ENCODE data around the gene TNFRSF4. TPM values are rescaled to one million over a fixed set of nuclear protein-coding genes. Genes with fewer than 3 reads are reported as not detected.

The TNFRSF4 gene
- polyA plus RNA-seq, 2 of the 4 experiments (the other 2 are of a cell fraction), result not detected

- WGBS (ENCODE audit: missing lambda C conversion rate), result 40% methylated on average over 22 of the region's 48 CpGs
- CTCF ChIA-PET, result interaction anchor here (2.1 kb wide), 1 partner anchor 43 kb away, joined by 9 read pairs; no protein-coding TSS in a partner anchor
- ATAC-seq, result peak; percentile 57 to 60; a peak in 4 of 6 replicates
- POLR2A ChIA-PET, result interaction anchor here (0.8 kb wide), 1 partner anchor 8 kb away, joined by 5 read pairs; no protein-coding TSS in a partner anchor
- FAIRE-seq, result no peak
- Histone ChIP-seq H3K27ac (peak overlapping the region; percentile 57 to 89), H3K4me1 (peaks cover 14% of the 10 kb centered on the region; the same call in 2 of the 3 replicates), H3K9me3 (no peaks in the 10 kb centered on the region), H3K4me3 (no peak overlapping the region; the same call in 2 of the 3 replicates), H3K4me2 (peak overlapping the region; percentile 54)
- peak; percentile 29 to 47 for DNase-seq (ENCODE audit: low read depth in 1 of 2, low spot score in 1 of 2)
- TF ChIP-seq E2F6 (IDR thresholded peaks at IDR 0.05; ENCODE audit: borderline replicate concordance, low read depth) (peak; percentile 28; the same call in 1 of the 2 replicates), CHD2 (IDR thresholded peaks at IDR 0.05; ENCODE audit: low read length, partially characterized antibody) (no peak), MYC (IDR thresholded peaks at IDR 0.05; ENCODE audit: borderline replicate concordance, low read length) (no peak), JUN (IDR thresholded peaks at IDR 0.05) (no peak), RCOR1 (IDR thresholded peaks at IDR 0.05; ENCODE audit: low read depth, low read length) (no peak), FOSB (CRISPR knock-in tag; IDR thresholded peaks at IDR 0.05) (no peak), MAX (IDR thresholded peaks at IDR 0.05) (peak; percentile 43; the same call in 1 of the 2 replicates)
- TF ChIP-seq, protein P1, sequence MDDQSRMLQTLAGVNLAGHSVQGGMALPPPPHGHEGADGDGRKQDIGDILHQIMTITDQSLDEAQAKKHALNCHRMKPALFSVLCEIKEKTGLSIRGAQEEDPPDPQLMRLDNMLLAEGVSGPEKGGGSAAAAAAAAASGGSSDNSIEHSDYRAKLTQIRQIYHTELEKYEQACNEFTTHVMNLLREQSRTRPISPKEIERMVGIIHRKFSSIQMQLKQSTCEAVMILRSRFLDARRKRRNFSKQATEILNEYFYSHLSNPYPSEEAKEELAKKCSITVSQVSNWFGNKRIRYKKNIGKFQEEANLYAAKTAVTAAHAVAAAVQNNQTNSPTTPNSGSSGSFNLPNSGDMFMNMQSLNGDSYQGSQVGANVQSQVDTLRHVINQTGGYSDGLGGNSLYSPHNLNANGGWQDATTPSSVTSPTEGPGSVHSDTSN (IDR thresholded peaks at IDR 0.05), result no peak
- TF ChIP-seq, protein P2, sequence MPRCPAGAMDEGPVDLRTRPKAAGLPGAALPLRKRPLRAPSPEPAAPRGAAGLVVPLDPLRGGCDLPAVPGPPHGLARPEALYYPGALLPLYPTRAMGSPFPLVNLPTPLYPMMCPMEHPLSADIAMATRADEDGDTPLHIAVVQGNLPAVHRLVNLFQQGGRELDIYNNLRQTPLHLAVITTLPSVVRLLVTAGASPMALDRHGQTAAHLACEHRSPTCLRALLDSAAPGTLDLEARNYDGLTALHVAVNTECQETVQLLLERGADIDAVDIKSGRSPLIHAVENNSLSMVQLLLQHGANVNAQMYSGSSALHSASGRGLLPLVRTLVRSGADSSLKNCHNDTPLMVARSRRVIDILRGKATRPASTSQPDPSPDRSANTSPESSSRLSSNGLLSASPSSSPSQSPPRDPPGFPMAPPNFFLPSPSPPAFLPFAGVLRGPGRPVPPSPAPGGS (IDR thresholded peaks at IDR 0.05), result no peak
Measured at GRCh38 chr1:1164701-1165451, 49.1 kb downstream of the TNFRSF4 start.

DNA sequence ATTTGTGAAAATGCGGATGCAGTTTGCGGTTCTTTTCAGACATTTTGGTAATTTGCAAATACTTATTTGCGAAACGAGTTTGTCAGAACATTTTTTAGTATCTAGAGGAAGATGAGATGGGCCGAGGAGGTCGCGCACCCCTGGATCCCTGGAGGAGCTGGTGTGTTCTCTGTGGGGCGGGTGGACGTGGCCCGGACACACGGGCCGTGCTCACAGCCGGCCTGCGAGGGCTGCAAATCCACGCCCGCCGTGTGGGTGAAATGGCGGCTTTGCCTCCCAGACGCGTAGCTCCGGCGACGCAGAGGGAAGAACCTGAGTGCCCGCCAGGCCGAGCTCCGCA is 49.6 kb downstream of the TNFRSF4 start:
- H3K9me3 ChIP-seq, result no peaks in the 10 kb centered on the region
- peak overlapping the region in 1 of 2 experiments; percentile 89; a peak in 3 of 6 replicates for H3K27ac ChIP-seq
- H3K4me3 ChIP-seq, result no peak overlapping the region
- H3K4me2 ChIP-seq, result no peak overlapping the region; the same call in 2 of the 3 replicates
- CTCF ChIA-PET, result interaction anchor here (2.1 kb wide), 1 partner anchor 42 kb away, joined by 9 read pairs; no protein-coding TSS in a partner anchor
- FAIRE-seq, result no peak
- ATAC-seq, result no peak
- POLR2A ChIA-PET, result no interaction called here
- peaks cover 14% of the 10 kb centered on the region; the same call in 2 of the 3 replicates for H3K4me1 ChIP-seq
- DNase-seq (ENCODE audit: low read depth in 1 of 2, low spot score in 1 of 2), result no peak
- 92% methylated on average over 12 of the region's 26 CpGs for WGBS (ENCODE audit: missing lambda C conversion rate)
- TF ChIP-seq BHLHE40 (IDR thresholded peaks at IDR 0.05; ENCODE audit: low read depth, low read length), result no peak
- no peak for TF ChIP-seq NPAS2 (CRISPR knock-in tag; IDR thresholded peaks at IDR 0.05; ENCODE audit: borderline replicate concordance)
- TF ChIP-seq ZC3H11A (IDR thresholded peaks at IDR 0.05), result no peak
- no peak for TF ChIP-seq POLR2AphosphoS2 (conservative IDR thresholded peaks at IDR 0.05; ENCODE audit: low read length)
- TF ChIP-seq E2F6 (IDR thresholded peaks at IDR 0.05; ENCODE audit: borderline replicate concordance, low read depth), result no peak
- TF ChIP-seq MAZ (IDR thresholded peaks at IDR 0.05; ENCODE audit: borderline replicate concordance, low read depth, low read length), result no peak
- TF ChIP-seq MYC (IDR thresholded peaks at IDR 0.05; ENCODE audit: borderline replicate concordance, low read length), result no peak
- TF ChIP-seq CHD4 (IDR thresholded peaks at IDR 0.05; ENCODE audit: borderline replicate concordance), result no peak
- no peak for TF ChIP-seq KDM5A (IDR thresholded peaks at IDR 0.05)
- TF ChIP-seq CBX8 (IDR thresholded peaks at IDR 0.05), result no peak
- TF ChIP-seq JUNB (IDR thresholded peaks at IDR 0.05), result no peak
- no peak for TF ChIP-seq FOXS1 (CRISPR knock-in tag; IDR thresholded peaks at IDR 0.05)
- TF ChIP-seq TFCP2L1 (CRISPR knock-in tag; IDR thresholded peaks at IDR 0.05), result no peak
- no peak for TF ChIP-seq NR3C1 (IDR thresholded peaks at IDR 0.05)
- TF ChIP-seq, protein P3, sequence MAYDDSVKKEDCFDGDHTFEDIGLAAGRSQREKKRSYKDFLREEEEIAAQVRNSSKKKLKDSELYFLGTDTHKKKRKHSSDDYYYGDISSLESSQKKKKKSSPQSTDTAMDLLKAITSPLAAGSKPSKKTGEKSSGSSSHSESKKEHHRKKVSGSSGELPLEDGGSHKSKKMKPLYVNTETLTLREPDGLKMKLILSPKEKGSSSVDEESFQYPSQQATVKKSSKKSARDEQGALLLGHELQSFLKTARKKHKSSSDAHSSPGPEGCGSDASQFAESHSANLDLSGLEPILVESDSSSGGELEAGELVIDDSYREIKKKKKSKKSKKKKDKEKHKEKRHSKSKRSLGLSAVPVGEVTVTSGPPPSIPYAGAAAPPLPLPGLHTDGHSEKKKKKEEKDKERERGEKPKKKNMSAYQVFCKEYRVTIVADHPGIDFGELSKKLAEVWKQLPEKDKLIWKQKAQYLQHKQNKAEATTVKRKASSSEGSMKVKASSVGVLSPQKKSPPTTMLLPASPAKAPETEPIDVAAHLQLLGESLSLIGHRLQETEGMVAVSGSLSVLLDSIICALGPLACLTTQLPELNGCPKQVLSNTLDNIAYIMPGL (CRISPR knock-in tag; IDR thresholded peaks at IDR 0.05; ENCODE audit: borderline replicate concordance), result no peak

Data from A549 (cell line).